Panc1 (cell line): ENCODE measurements around the gene PHACTR4. TPM values are rescaled to one million over a fixed set of nuclear protein-coding genes. Genes with fewer than 3 reads are reported as not detected.

Experiments used
- ATAC-seq: fragments of 200-7000 bp; cut with Tn5 transposase; 2 replicates; pipeline ENCODE4 v1.9.1; 2020; ENCODE audit warnings: mild to moderate bottlenecking, moderate library complexity
- BruUV-seq: library from RNA; stranded (reverse); fragments of 400-500 nt; replicated peaks from 2 replicates; lab custom pipeline; 2021; lab: Mats Ljungman, UMichigan
- CTCF ChIA-PET: fragments of 300-600 bp; sonication (Branson Sonifier 250); formaldehyde crosslinking; loops from one replicate; lab custom pipeline; 2022; ENCODE audit warnings: antibody characterized with exemption; lab: Charles Lee
- POLR2A ChIA-PET: fragments of 300-600 bp; sonication (Branson Sonifier 250); formaldehyde crosslinking; loops from one replicate; lab custom pipeline; 2022; ENCODE audit warnings: antibody characterized with exemption; lab: Charles Lee
- DNase-seq: peaks from one replicate; pipeline ENCODE4 v3.0.0-alpha.2; 2010; ENCODE audit warnings: low read depth, low spot score
- H3K27ac ChIP-seq: 2 replicates; pipeline ENCODE4 v1.5.1; 2011; ENCODE audit warnings: mild to moderate bottlenecking, low read length, inconsistent platforms
- H3K27me3 ChIP-seq: fragments of 200-500 bp; sonication (Bioruptor generic); 2 replicates; pipeline ENCODE4 v1.6.0; 2014; ENCODE audit warnings: low read length, inconsistent platforms; ENCODE audit not compliant: control insufficient read depth, insufficient read depth
- H3K36me3 ChIP-seq: fragments of 200-500 bp; sonication (Bioruptor generic); 2 replicates; pipeline ENCODE4 v1.5.1; 2014; ENCODE audit warnings: inconsistent platforms, mild to moderate bottlenecking, low read length, moderate library complexity; ENCODE audit not compliant: control insufficient read depth, insufficient read depth
- H3K4me1 ChIP-seq: 2 replicates; pipeline ENCODE4 v1.5.1; 2011; ENCODE audit warnings: inconsistent platforms, mild to moderate bottlenecking, low read length, moderate library complexity; ENCODE audit not compliant: control insufficient read depth, insufficient read depth
- H3K4me3 ChIP-seq, 2 experiments: 2 replicates each; pipeline ENCODE4 v1.5.1; 2011 to 2012; ENCODE audit warnings: low read depth in 2 of 2, low read length in 2 of 2, mild to moderate bottlenecking in 2 of 2, inconsistent platforms in 1 of 2, moderate library complexity in 1 of 2
- H3K9me3 ChIP-seq: fragments of 200-500 bp; sonication (Bioruptor generic); 2 replicates; pipeline ENCODE4 v1.5.1; 2014; ENCODE audit warnings: low read depth, mild to moderate bottlenecking, inconsistent platforms, low read length, moderate library complexity; ENCODE audit not compliant: control insufficient read depth, insufficient read depth
- CTCF ChIP-seq: fragments of 450-650 bp; IDR thresholded peaks from 2 replicates; pipeline ENCODE4 v1.5.1; 2017; ENCODE audit warnings: mild to moderate bottlenecking
- POLR2AphosphoS5 ChIP-seq: IDR thresholded peaks from 2 replicates; pipeline ENCODE4 v1.6.1; 2012; ENCODE audit warnings: mild to moderate bottlenecking, low read depth, low read length, moderate library complexity
- REST ChIP-seq, 2 experiments: IDR thresholded peaks; 2 replicates each; pipeline ENCODE4 v1.6.1; 2011 to 2012; ENCODE audit warnings: low read depth in 2 of 2, control low read depth in 1 of 2, low read length in 1 of 2, mild to moderate bottlenecking in 1 of 2, moderate library complexity in 1 of 2; ENCODE audit not compliant: insufficient read depth in 1 of 2
- SIN3A ChIP-seq: IDR thresholded peaks from 2 replicates; pipeline ENCODE4 v1.6.1; 2012; ENCODE audit warnings: low read depth, mild to moderate bottlenecking, low read length, moderate library complexity, borderline replicate concordance; ENCODE audit not compliant: insufficient read depth
- TCF7L2 ChIP-seq: IDR thresholded peaks from 2 replicates; pipeline ENCODE4 v1.6.1; 2011; ENCODE audit warnings: mild to moderate bottlenecking, low read depth, low read length, inconsistent platforms
- in situ Hi-C: cut with HindIII; loops from 2 replicates; pipeline ENCODE4 v1.10.0; 2016; ENCODE audit warnings: low sequenced_read_pairs, low pct_unique_long_range_greater_than_20kb
- intact Hi-C: fragments of 100-400 bp; cut with micrococcal nuclease; formaldehyde crosslinking; loops from one replicate; pipeline ENCODE4 v1.10.0; 2022; ENCODE audit not compliant: unreplicated experiment
- total RNA-seq: library from RNA; stranded (reverse); gene quantifications from one replicate; pipeline ENCODE4 v1.2.1, GENCODE V29; 2021; ENCODE audit not compliant: unreplicated experiment

Gene PHACTR4
- total RNA-seq, 1 experiment from 2014 or later, result 63.4 TPM

DNA sequence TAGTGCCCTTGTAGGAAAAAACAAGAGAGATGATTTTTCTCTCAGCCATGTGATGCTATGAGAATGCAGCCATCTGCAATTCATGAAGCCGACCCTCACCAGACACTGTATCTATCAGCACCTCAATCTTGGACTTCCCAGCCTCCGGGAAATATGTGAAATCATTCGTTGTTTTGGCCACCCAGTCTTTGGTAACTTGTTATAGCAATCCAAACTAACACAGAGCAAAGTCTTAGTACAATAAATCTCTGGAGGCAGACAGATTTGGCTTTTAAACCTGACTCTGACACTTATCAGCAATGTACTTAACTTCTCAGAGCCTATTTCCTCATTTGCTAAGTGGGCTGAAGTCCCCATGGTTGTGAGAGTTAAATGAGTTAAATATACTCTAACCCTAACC lies 45.8 kb upstream of the PHACTR4 start:
- POLR2A ChIA-PET, result no interaction called here
- no peak overlapping the region for H3K4me3 ChIP-seq

GRCh38 chr1:28326515-28326914 lies 43.0 kb upstream of the PHACTR4 start:
- Histone ChIP-seq H3K9me3 (no peaks in the 10 kb centered on the region), H3K27ac (no peak overlapping the region), H3K27me3 (no peaks in the 10 kb centered on the region), H3K4me3 (no peak overlapping the region), H3K4me1 (no peaks in the 10 kb centered on the region), H3K36me3 (no peaks in the 10 kb centered on the region)
- BruUV-seq, result no TSS peak
- DNase-seq, result no peak
- in situ Hi-C loops, result no loop called here
- ATAC-seq, result no peak
- intact Hi-C loops, result loop anchor here (10.0 kb wide), 1 partner anchor 62 kb away; no protein-coding TSS in a partner anchor
- TF ChIP-seq POLR2AphosphoS5 (no peak), SIN3A (no peak), CTCF (no peak), TCF7L2 (no peak)
- POLR2A ChIA-PET, result interaction anchor here (0.7 kb wide), 2 partner anchors 9 to 32 kb away, joined by 3 read pairs; no protein-coding TSS in a partner anchor
- CTCF ChIA-PET, result no interaction called here

More for the DNA sequence above, 45.8 kb upstream of the PHACTR4 start:
- Histone ChIP-seq H3K36me3 (no peaks in the 10 kb centered on the region), H3K27ac (no peak overlapping the region), H3K4me1 (no peaks in the 10 kb centered on the region), H3K27me3 (no peaks in the 10 kb centered on the region), H3K9me3 (no peaks in the 10 kb centered on the region)
- ATAC-seq (no peak), DNase-seq (no peak)
- CTCF ChIA-PET, result no interaction called here
- in situ Hi-C loops (no loop called here), intact Hi-C loops (loop anchor here (10.0 kb wide), 1 partner anchor 59 kb away; no protein-coding TSS in a partner anchor)
- BruUV-seq, result no TSS peak
- TF ChIP-seq POLR2AphosphoS5 (no peak), REST (IDR thresholded peaks at IDR 0.05; ENCODE audit: insufficient read depth in 1 of 2, low read depth in 2 of 2, low read length in 1 of 2) (no peak), TCF7L2 (no peak), CTCF (no peak), SIN3A (no peak)
